Measurements from ENCODE around the gene RAC3. TPM values are rescaled to one million over a fixed set of nuclear protein-coding genes. Genes with fewer than 3 reads are reported as not detected.

Gene RAC3
- total and polyA plus RNA-seq, 4 donors = 0.63 to 6.3 (median 3.3) TPM

- Histone ChIP-seq H3K9ac (ENCODE audit: low read depth in 1 of 2, low read length in 2 of 2) (no peak overlapping the region), H3K4me1 (ENCODE audit: control insufficient read depth in 4 of 4, insufficient read depth in 4 of 4, low read length in 3 of 4) (peaks cover 13 to 32% (median 23%) of the 10 kb centered on the region in 4 donors)
- no peak for DNase-seq (ENCODE audit: low spot score)
These were observed 37.5 kb upstream of the RAC3 start for GRCh38 chr17:81993729-81994592.

More at GRCh38 chr17:81993729-81994592, 37.5 kb upstream of the RAC3 start:
- TF ChIP-seq ZBTB33 (IDR thresholded peaks at IDR 0.05) (no peak), FOXA1 (IDR thresholded peaks at IDR 0.05) (no peak), FOXA2 (IDR thresholded peaks at IDR 0.05) (no peak), GABPA (IDR thresholded peaks at IDR 0.05 in 1 of 2, conservative IDR thresholded peaks at IDR 0.05 in 1 of 2) (no peak), SP1 (IDR thresholded peaks at IDR 0.05) (no peak), RXRA (IDR thresholded peaks at IDR 0.05) (no peak), RAD21 (IDR thresholded peaks at IDR 0.05) (no peak), TAF1 (conservative IDR thresholded peaks at IDR 0.05) (no peak), CTCF (IDR thresholded peaks at IDR 0.05; ENCODE audit: low read depth, low read length, missing input control) (no peak), JUND (IDR thresholded peaks at IDR 0.05) (no peak), REST (IDR thresholded peaks at IDR 0.05) (no peak), HNF4G (IDR thresholded peaks at IDR 0.05) (no peak), EGR1 (IDR thresholded peaks at IDR 0.05; ENCODE audit: low read depth in 2 of 2) (no peak), YY1 (IDR thresholded peaks at IDR 0.05) (no peak), ATF3 (IDR thresholded peaks at IDR 0.05) (no peak), MAX (IDR thresholded peaks at IDR 0.05) (no peak), NR2F2 (IDR thresholded peaks at IDR 0.05) (no peak), HNF4A (conservative IDR thresholded peaks at IDR 0.05) (no peak)
- no peaks in the 10 kb centered on the region for H3K27me3 ChIP-seq (ENCODE audit: control insufficient read depth in 4 of 4, insufficient read depth in 4 of 4, low read length in 3 of 4)
- H3K4me3 ChIP-seq (ENCODE audit: low read depth in 1 of 3, low read length in 3 of 3) = no peak overlapping the region
- WGBS = 94% methylated on average over 37 of the region's 37 CpGs
- H3K27ac ChIP-seq (ENCODE audit: low read depth in 1 of 2, low read length in 2 of 2) = no peak overlapping the region
- no peaks in the 10 kb centered on the region for H3K9me3 ChIP-seq (ENCODE audit: control insufficient read depth in 4 of 4, low read length in 3 of 4)
- peaks cover 0 to 3% (median under 1%) of the 10 kb centered on the region in 4 donors for H3K36me3 ChIP-seq (ENCODE audit: control insufficient read depth in 4 of 4, insufficient read depth in 3 of 4, low read depth in 1 of 4, low read length in 3 of 4)

Measured in liver (tissue), 9 donors.